Ovary (tissue), 9 donors: Measurements from ENCODE around the gene SINHCAF. TPM values are rescaled to one million over a fixed set of nuclear protein-coding genes. Genes with fewer than 3 reads are reported as not detected.

Experiments used
- DNase-seq, 5 donors: peaks; one replicate each; pipeline ENCODE4 v3.0.0-alpha.2; 2019 to 2020
- H3K27ac ChIP-seq, 2 donors: fragments of 200-600 bp; one replicate each; pipeline versions ENCODE4 v1.5.1 to v1.8.0; 2019 to 2022
- H3K27me3 ChIP-seq: fragments of 200-600 bp; one replicate; pipeline ENCODE4 v1.8.0; 2022
- H3K36me3 ChIP-seq: fragments of 200-600 bp; sonication (generic); one replicate; pipeline ENCODE4 v1.5.1; 2019
- H3K4me1 ChIP-seq: one replicate; pipeline ENCODE4 v1.8.1; 2013; ENCODE audit warnings: mild to moderate bottlenecking, moderate library complexity; ENCODE audit not compliant: insufficient read depth
- H3K4me3 ChIP-seq: fragments of 200-600 bp; sonication (generic); one replicate; pipeline ENCODE4 v1.5.1; 2017
- H3K9me3 ChIP-seq, 2 donors: fragments of 200-600 bp in 1 of 2; sonication (generic) in 1 of 2; one replicate each; pipeline versions ENCODE4 v1.5.1 to v1.8.1; 2013 to 2019; ENCODE audit warnings: mild to moderate bottlenecking in 1 of 2, moderate library complexity in 1 of 2
- EP300 ChIP-seq: sonication (generic); formaldehyde crosslinking; IDR thresholded peaks from one replicate; pipeline ENCODE4 v1.6.1; 2017; ENCODE audit warnings: antibody characterized with exemption
- POLR2A ChIP-seq: fragments of 450-650 bp; IDR thresholded peaks from one replicate; pipeline ENCODE4 v1.6.1; 2017; ENCODE audit warnings: antibody characterized with exemption, mild to moderate bottlenecking, moderate library complexity
- WGBS, 3 donors: extraction: QIAGEN DNeasy Blood & Tissue Kit in 1 of 3; methylation state at CpG; one replicate each; pipeline versions ENCODE4 v1.1.5 to v1.1.7; 2013 to 2017; 5-methylcytosine and 5-hydroxymethylcytosine counted together
- intact Hi-C, 4 donors: fragments of 100-400 bp; cut with DNase I; formaldehyde crosslinking; loops; one replicate each; pipeline versions ENCODE4 v1.11.0 to v1.15.1; 2022 to 2023
- polyA plus RNA-seq, 2 donors: library from polyadenylated mRNA; stranded (reverse); fragments of 200-250 nt in 1 of 2; fragments of 350-450 nt in 1 of 2; fragmentation: Illumina TruSeq in 1 of 2; extraction: RNeasy Lipid Tissue Mini Kit (QIAGEN cat#74804) in 1 of 2; gene quantifications; one replicate each; pipeline ENCODE4 v1.2.3, GENCODE V29; 2013 to 2014
- total RNA-seq, 7 donors: library from RNA; depleted of rRNA in 2 of 7; stranded (reverse); fragments of >200 nt in 2 of 7; fragmentation: NEBNext Ultra II Directional in 3 of 7; extraction: Animal tissue kit (Norgen Biotek cat#: 25700) in 3 of 7; gene quantifications; one replicate each; pipeline versions ENCODE4 v1.1.0 to v1.2.4, GENCODE V29; 2016 to 2023
- TF ChIP-seq, protein P1 (sequence below), 3 donors: fragments of 450-650 bp in 2 of 3; fragments of 200-600 bp in 1 of 3; IDR thresholded peaks; one replicate each; pipeline versions ENCODE4 v1.5.1 to v1.8.0; 2016 to 2022; ENCODE audit warnings: antibody characterized with exemption in 3 of 3, mild to moderate bottlenecking in 1 of 3
- donor health status: DM: no; HTN: no; CAD: no; lungs with moderate emphysema.
- donor health status: DM: no; HTN: no; CAD: no.
- donor health status: Bipolar disorder and iron deficiency.
- donor health status: DM: yes; HTN: yes; CAD: no.
- donor health status: DM: no; HTN: no; CAD: no.
- donor health status: DM: yes; HTN: yes; CAD: no.

SINHCAF gene
- total and polyA plus RNA-seq, 9 donors = 40.7 to 86.0 (median 59.0) TPM

DNA sequence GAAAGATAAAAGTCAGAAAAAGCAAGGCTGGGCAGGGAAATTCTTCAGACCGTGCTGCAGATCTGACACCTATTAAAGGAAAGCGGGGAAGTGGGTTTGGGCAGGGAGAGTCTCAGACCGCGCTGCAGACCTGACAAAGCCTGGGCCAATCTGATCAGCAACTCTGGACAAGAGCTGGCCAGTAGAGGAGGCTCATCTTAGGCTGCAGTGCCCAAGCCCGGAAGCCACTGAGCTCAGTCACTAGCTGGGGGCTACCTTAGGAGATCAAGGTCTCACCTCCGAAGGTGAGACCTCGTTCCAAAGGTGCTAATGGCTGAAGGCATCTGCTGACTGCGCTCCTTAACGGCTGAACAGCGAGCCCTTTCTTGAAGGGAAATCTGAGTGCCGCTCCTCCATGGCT lies 60.2 kb downstream of the SINHCAF start:
- Histone ChIP-seq H3K4me3 (no peak overlapping the region), H3K4me1 (peaks cover 1% of the 10 kb centered on the region), H3K27me3 (no peaks in the 10 kb centered on the region), H3K36me3 (no peaks in the 10 kb centered on the region), H3K9me3 (no peaks in the 10 kb centered on the region), H3K27ac (no peak overlapping the region)
- intact Hi-C loops = no loop called here
- WGBS, 3 donors = 76 to 80% (median 78%) methylated on average over 11 of the region's 11 CpGs
- TF ChIP-seq POLR2A = no peak
- TF ChIP-seq, protein P1, sequence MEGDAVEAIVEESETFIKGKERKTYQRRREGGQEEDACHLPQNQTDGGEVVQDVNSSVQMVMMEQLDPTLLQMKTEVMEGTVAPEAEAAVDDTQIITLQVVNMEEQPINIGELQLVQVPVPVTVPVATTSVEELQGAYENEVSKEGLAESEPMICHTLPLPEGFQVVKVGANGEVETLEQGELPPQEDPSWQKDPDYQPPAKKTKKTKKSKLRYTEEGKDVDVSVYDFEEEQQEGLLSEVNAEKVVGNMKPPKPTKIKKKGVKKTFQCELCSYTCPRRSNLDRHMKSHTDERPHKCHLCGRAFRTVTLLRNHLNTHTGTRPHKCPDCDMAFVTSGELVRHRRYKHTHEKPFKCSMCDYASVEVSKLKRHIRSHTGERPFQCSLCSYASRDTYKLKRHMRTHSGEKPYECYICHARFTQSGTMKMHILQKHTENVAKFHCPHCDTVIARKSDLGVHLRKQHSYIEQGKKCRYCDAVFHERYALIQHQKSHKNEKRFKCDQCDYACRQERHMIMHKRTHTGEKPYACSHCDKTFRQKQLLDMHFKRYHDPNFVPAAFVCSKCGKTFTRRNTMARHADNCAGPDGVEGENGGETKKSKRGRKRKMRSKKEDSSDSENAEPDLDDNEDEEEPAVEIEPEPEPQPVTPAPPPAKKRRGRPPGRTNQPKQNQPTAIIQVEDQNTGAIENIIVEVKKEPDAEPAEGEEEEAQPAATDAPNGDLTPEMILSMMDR (IDR thresholded peaks at IDR 0.05) = no peak
- no peak for TF ChIP-seq EP300
- no peak for DNase-seq

DNA sequence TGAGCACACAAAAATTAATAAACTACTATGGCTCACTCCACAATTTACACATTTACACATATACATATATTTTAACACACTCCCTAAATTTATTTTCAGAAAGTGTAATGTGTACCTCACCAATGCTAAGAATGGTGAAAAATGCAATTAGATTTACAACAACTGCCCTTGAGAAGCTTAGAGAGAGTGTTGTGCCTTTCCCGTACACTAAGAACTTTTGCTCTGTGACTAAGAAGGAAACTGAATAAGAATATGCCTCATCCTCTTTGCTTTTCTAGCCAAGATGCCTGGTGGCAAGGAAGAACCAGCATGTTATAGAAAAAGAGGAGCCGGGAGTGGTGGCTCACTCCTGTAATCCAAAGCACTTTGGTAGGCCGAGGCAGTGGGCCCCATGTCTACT lies 62.3 kb downstream of the SINHCAF start:
- H3K4me3 ChIP-seq = no peak overlapping the region
- intact Hi-C loops = no loop called here
- H3K4me1 ChIP-seq = no peaks in the 10 kb centered on the region
- H3K9me3 ChIP-seq = no peaks in the 10 kb centered on the region
- H3K36me3 ChIP-seq = no peaks in the 10 kb centered on the region
- no peak for DNase-seq
- 86 to 90% (median 87%) methylated on average over 3 of the region's 3 CpGs for WGBS, 3 donors
- no peaks in the 10 kb centered on the region for H3K27me3 ChIP-seq
- H3K27ac ChIP-seq = no peak overlapping the region
- TF ChIP-seq, protein P1 (IDR thresholded peaks at IDR 0.05) = no peak
- no peak for TF ChIP-seq POLR2A
- TF ChIP-seq EP300 = no peak

DNA sequence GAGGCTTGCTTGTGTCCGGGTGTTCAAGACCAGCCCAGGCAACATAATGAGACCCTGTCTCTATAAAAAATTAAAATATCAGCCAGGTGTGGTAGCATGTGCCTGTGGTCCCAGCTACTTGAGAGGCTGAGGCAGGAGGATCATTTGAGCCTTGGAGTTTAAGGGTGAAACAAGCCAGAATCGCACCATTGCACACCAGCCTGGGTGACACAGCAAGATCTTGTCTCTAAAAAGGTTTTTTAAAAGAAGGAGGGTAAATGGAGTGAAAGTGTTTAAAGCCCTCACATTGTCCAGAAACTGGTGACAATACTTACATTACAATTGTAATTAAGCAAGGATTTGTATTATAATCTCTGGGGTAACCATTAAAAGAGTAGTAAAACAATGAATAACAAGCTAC lies 64.2 kb downstream of the SINHCAF start:
- H3K9me3 ChIP-seq = no peaks in the 10 kb centered on the region
- TF ChIP-seq EP300 = no peak
- no peak for TF ChIP-seq POLR2A
- TF ChIP-seq, protein P1 (IDR thresholded peaks at IDR 0.05) = no peak
- no peak for DNase-seq
- H3K4me1 ChIP-seq = no peaks in the 10 kb centered on the region
- no peaks in the 10 kb centered on the region for H3K36me3 ChIP-seq
- intact Hi-C loops = no loop called here
- no peak overlapping the region for H3K27ac ChIP-seq
- no peak overlapping the region for H3K4me3 ChIP-seq
- H3K27me3 ChIP-seq = no peaks in the 10 kb centered on the region
- 97 to 100% (median 99%) methylated on average over 2 of the region's 2 CpGs for WGBS, 3 donors

DNA sequence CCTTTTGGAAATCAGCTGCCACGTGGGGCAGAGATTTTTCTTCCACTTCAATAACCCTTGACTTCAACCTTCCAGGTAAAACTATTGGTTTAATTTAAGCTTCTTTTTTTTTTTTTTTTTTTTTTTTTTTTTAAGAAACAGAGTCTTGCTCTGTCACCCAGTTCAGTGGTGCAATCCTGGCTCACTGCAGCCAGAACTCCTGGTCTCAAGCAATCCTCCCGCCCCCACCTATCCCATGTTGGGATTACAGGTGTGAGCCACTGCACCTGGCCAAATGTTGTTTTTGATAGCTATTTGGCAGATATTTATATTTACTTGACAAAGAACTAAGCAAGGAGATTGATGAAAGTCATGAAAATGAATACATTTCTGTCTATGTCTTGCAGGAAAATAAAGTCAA lies 65.1 kb downstream of the SINHCAF start:
- no peaks in the 10 kb centered on the region for H3K36me3 ChIP-seq
- TF ChIP-seq EP300 (no peak), POLR2A (no peak)
- TF ChIP-seq, protein P1 (IDR thresholded peaks at IDR 0.05) = no peak
- H3K9me3 ChIP-seq = no peaks in the 10 kb centered on the region
- no peak for DNase-seq
- WGBS, 3 donors = 89 to 94% (median 92%) methylated on average over 2 of the region's 2 CpGs
- H3K4me3 ChIP-seq = no peak overlapping the region
- H3K27ac ChIP-seq = no peak overlapping the region
- no peaks in the 10 kb centered on the region for H3K27me3 ChIP-seq
- intact Hi-C loops = no loop called here
- no peaks in the 10 kb centered on the region for H3K4me1 ChIP-seq
